H1 (cell line): Measurements from ENCODE around the gene EPHA5. TPM values are rescaled to one million over a fixed set of nuclear protein-coding genes. Genes with fewer than 3 reads are reported as not detected.

Source experiments
- CTCF ChIA-PET: fragments of 300-600 bp; sonication (Branson Sonifier 250); formaldehyde crosslinking; loops from one replicate; lab custom pipeline; 2021; ENCODE audit not compliant: partially characterized antibody; lab: Charles Lee
- POLR2A ChIA-PET: fragments of 300-600 bp; sonication (Branson Sonifier 250); formaldehyde crosslinking; loops from one replicate; lab custom pipeline; 2021; ENCODE audit warnings: inconsistent platforms; ENCODE audit not compliant: partially characterized antibody; lab: Charles Lee
- DNase-seq, 2 experiments: peaks; one replicate each; pipeline versions ENCODE4 v3.0.0 to v3.0.0-alpha.2; 2010 to 2022; ENCODE audit warnings: low spot score in 2 of 2, low read depth in 1 of 2, mixed read lengths in 1 of 2
- FAIRE-seq: peaks from 2 replicates; lab custom pipeline; 2011; peaks lifted over from hg19 to GRCh38; lab: Jason Lieb, UNC
- H2AFZ ChIP-seq: 2 replicates; pipeline ENCODE4 v1.8.1; 2012; ENCODE audit warnings: low read length, inconsistent platforms
- H2AK5ac ChIP-seq: 2 replicates; pipeline ENCODE4 v1.6.1; 2013; ENCODE audit warnings: low read depth, low read length
- H2BK120ac ChIP-seq: replicated peaks from 2 replicates; pipeline ENCODE3; 2013; ENCODE audit warnings: low read depth, low read length, inconsistent platforms
- H2BK12ac ChIP-seq: 2 replicates; pipeline ENCODE4 v1.6.1; 2013; ENCODE audit warnings: low read depth, low read length
- H2BK15ac ChIP-seq: 2 replicates; pipeline ENCODE4 v1.6.1; 2013; ENCODE audit warnings: low read length
- H2BK20ac ChIP-seq: 2 replicates; pipeline ENCODE4 v1.6.1; 2013; ENCODE audit warnings: low read length
- H2BK5ac ChIP-seq: 2 replicates; pipeline ENCODE4 v1.6.1; 2013; ENCODE audit warnings: low read depth, low read length
- H3K14ac ChIP-seq: 2 replicates; pipeline ENCODE4 v1.6.1; 2013; ENCODE audit warnings: inconsistent platforms; ENCODE audit not compliant: insufficient read length
- H3K18ac ChIP-seq: 2 replicates; pipeline ENCODE4 v1.6.1; 2013; ENCODE audit warnings: low read length; ENCODE audit errors: extremely low read depth
- H3K23ac ChIP-seq: 2 replicates; pipeline ENCODE4 v1.6.1; 2013; ENCODE audit warnings: inconsistent platforms; ENCODE audit not compliant: insufficient read length
- H3K23me2 ChIP-seq: 2 replicates; pipeline ENCODE4 v1.6.1; 2013; ENCODE audit warnings: low read depth, low read length
- H3K27ac ChIP-seq: 2 replicates; pipeline ENCODE4 v1.6.1; 2011; ENCODE audit warnings: low read depth, low read length, inconsistent platforms
- H3K27me3 ChIP-seq, 4 experiments: replicated peaks in 1 of 4; 1 replicate in 1 of 4; 2 replicates in 3 of 4; pipeline versions ENCODE4 v1.6.1 to v1.8.1; 2011 to 2013; ENCODE audit warnings: low read length in 3 of 4, mild to moderate bottlenecking in 3 of 4, inconsistent platforms in 2 of 4, mixed read lengths in 2 of 4, moderate library complexity in 1 of 4; ENCODE audit not compliant: control insufficient read depth in 3 of 4, insufficient read depth in 3 of 4; ENCODE audit errors: extremely low read depth in 1 of 4
- H3K36me3 ChIP-seq, 4 experiments: 2 replicates each; pipeline versions ENCODE4 v1.6.1 to v1.8.1; 2011 to 2013; ENCODE audit warnings: mild to moderate bottlenecking in 4 of 4, low read length in 3 of 4, moderate library complexity in 2 of 4, control low read depth in 1 of 4, inconsistent platforms in 1 of 4; ENCODE audit not compliant: insufficient read depth in 4 of 4, control insufficient read depth in 2 of 4
- H3K4ac ChIP-seq: replicated peaks from 2 replicates; pipeline ENCODE3; 2013; ENCODE audit warnings: low read length, low read depth, mixed read lengths, inconsistent platforms; ENCODE audit not compliant: insufficient read length
- H3K4me1 ChIP-seq, 4 experiments: replicated peaks in 1 of 4; 1 replicate in 1 of 4; 2 replicates in 3 of 4; pipeline versions ENCODE4 v1.6.1 to v1.8.1; 2011 to 2013; ENCODE audit warnings: low read length in 3 of 4, inconsistent platforms in 2 of 4, mixed read lengths in 1 of 4; ENCODE audit not compliant: insufficient read depth in 4 of 4, control insufficient read depth in 3 of 4
- H3K4me2 ChIP-seq, 2 experiments: 2 replicates each; pipeline versions ENCODE4 v1.6.1 to v1.8.1; 2011 to 2013; ENCODE audit warnings: low read depth in 2 of 2, low read length in 2 of 2, control low read depth in 1 of 2, inconsistent platforms in 1 of 2, mild to moderate bottlenecking in 1 of 2; ENCODE audit not compliant: insufficient read depth in 1 of 2
- H3K4me3 ChIP-seq, 4 experiments: fragments of 200-600, 300-600 bp in 1 of 4; sonication (generic), shearing (Covaris generic), sonication (Bioruptor Twin) in 1 of 4; 2 replicates each; pipeline versions ENCODE4 v1.5.1 to v1.8.1; 2011 to 2016; ENCODE audit warnings: low read length in 4 of 4, low read depth in 3 of 4, control low read depth in 2 of 4, inconsistent platforms in 2 of 4, mild to moderate bottlenecking in 2 of 4, mixed read lengths in 1 of 4, moderate library complexity in 1 of 4; ENCODE audit not compliant: insufficient read depth in 2 of 4; ENCODE audit errors: extremely low read depth in 1 of 4
- H3K56ac ChIP-seq: replicated peaks from 2 replicates; pipeline ENCODE3; 2013; ENCODE audit warnings: low read depth, mild to moderate bottlenecking, mixed read lengths, low read length, inconsistent platforms; ENCODE audit not compliant: insufficient read length
- H3K79me1 ChIP-seq: 2 replicates; pipeline ENCODE4 v1.6.1; 2013; ENCODE audit warnings: low read depth, low read length, control low read depth
- H3K79me2 ChIP-seq, 2 experiments: 2 replicates each; pipeline versions ENCODE4 v1.6.1 to v1.8.1; 2012 to 2013; ENCODE audit warnings: low read length in 2 of 2, mild to moderate bottlenecking in 2 of 2, inconsistent platforms in 1 of 2; ENCODE audit not compliant: insufficient read depth in 2 of 2, control insufficient read depth in 1 of 2
- H3K9ac ChIP-seq, 4 experiments: replicated peaks in 1 of 4; 1 replicate in 1 of 4; 2 replicates in 3 of 4; pipeline versions ENCODE4 v1.6.1 to v1.8.1; 2011 to 2013; ENCODE audit warnings: low read depth in 3 of 4, low read length in 3 of 4, control low read depth in 2 of 4, mild to moderate bottlenecking in 2 of 4, moderate library complexity in 2 of 4, inconsistent platforms in 1 of 4; ENCODE audit errors: extremely low read depth in 1 of 4
- H3K9me3 ChIP-seq, 2 experiments: 2 replicates each; pipeline versions ENCODE4 v1.6.1 to v1.8.1; 2012 to 2013; ENCODE audit warnings: mild to moderate bottlenecking in 2 of 2, moderate library complexity in 2 of 2, control low read depth in 1 of 2, inconsistent platforms in 1 of 2, low read depth in 1 of 2, low read length in 1 of 2, mixed read lengths in 1 of 2; ENCODE audit not compliant: insufficient read depth in 2 of 2
- H4K20me1 ChIP-seq, 2 experiments: replicated peaks in 1 of 2; 2 replicates each; pipeline versions ENCODE3 to v1.8.1; 2011 to 2013; ENCODE audit warnings: inconsistent platforms in 2 of 2, low read length in 2 of 2, mild to moderate bottlenecking in 1 of 2; ENCODE audit not compliant: insufficient read depth in 2 of 2, control insufficient read depth in 1 of 2
- H4K5ac ChIP-seq: 2 replicates; pipeline ENCODE4 v1.6.1; 2013; ENCODE audit warnings: low read length, low read depth, mixed read lengths, inconsistent platforms; ENCODE audit not compliant: insufficient read length
- H4K8ac ChIP-seq: 2 replicates; pipeline ENCODE4 v1.8.0; 2013; ENCODE audit warnings: mild to moderate bottlenecking, moderate library complexity, low read length, inconsistent platforms; ENCODE audit not compliant: insufficient read depth; ENCODE audit errors: extremely low read depth
- H4K91ac ChIP-seq: replicated peaks from 2 replicates; pipeline ENCODE3; 2013; ENCODE audit warnings: low read length, mixed read lengths, inconsistent platforms; ENCODE audit not compliant: insufficient read length
- BRCA1 ChIP-seq: IDR thresholded peaks from 2 replicates; pipeline ENCODE4 v1.6.1; 2012; ENCODE audit warnings: low read depth, low read length, improper control_type of control experiment
- GABPA ChIP-seq: IDR thresholded peaks from 2 replicates; pipeline ENCODE4 v1.6.1; 2011; ENCODE audit warnings: mild to moderate bottlenecking, low read length, moderate library complexity, borderline replicate concordance; ENCODE audit not compliant: insufficient read depth
- HDAC6 ChIP-seq: IDR thresholded peaks from one replicate; pipeline ENCODE4 v1.7.1; 2012; ENCODE audit warnings: low read depth, mild to moderate bottlenecking, inconsistent platforms, low read length, moderate library complexity
- JUN ChIP-seq: IDR thresholded peaks from 2 replicates; pipeline ENCODE4 v1.6.1; 2011; ENCODE audit warnings: low read depth, mild to moderate bottlenecking, improper control_type of control experiment, low read length
- KDM1A ChIP-seq: fragments of 200-600, 300-600 bp; sonication (generic); IDR thresholded peaks from 2 replicates; pipeline ENCODE4 v1.7.1; 2016; ENCODE audit warnings: mild to moderate bottlenecking, low read length, borderline replicate concordance
- POLR2A ChIP-seq, 2 experiments: IDR thresholded peaks; 1 replicate in 1 of 2; 2 replicates in 1 of 2; pipeline ENCODE4 v1.6.1; 2011; ENCODE audit warnings: low read depth in 2 of 2, low read length in 2 of 2, mild to moderate bottlenecking in 2 of 2; ENCODE audit errors: control extremely low read depth in 1 of 2
- POLR2AphosphoS5 ChIP-seq: IDR thresholded peaks from 2 replicates; pipeline ENCODE4 v1.6.1; 2011; ENCODE audit warnings: low read depth, low read length
- RAD21 ChIP-seq, 2 experiments: IDR thresholded peaks in 1 of 2; conservative IDR thresholded peaks in 1 of 2; 2 replicates each; pipeline ENCODE4 v1.6.1; 2011; ENCODE audit warnings: low read depth in 2 of 2, low read length in 2 of 2, improper control_type of control experiment in 1 of 2, inconsistent platforms in 1 of 2, mild to moderate bottlenecking in 1 of 2, moderate library complexity in 1 of 2
- RFX5 ChIP-seq: IDR thresholded peaks from 2 replicates; pipeline ENCODE4 v1.6.1; 2011; ENCODE audit warnings: low read depth, low read length, improper control_type of control experiment, borderline replicate concordance
- SAP30 ChIP-seq: fragments of 300-600 bp; sonication (generic); IDR thresholded peaks from 2 replicates; pipeline ENCODE4 v1.7.1; 2012; ENCODE audit warnings: low read length, moderate library complexity, mild to moderate bottlenecking, inconsistent platforms; ENCODE audit not compliant: insufficient read depth, insufficient replicate concordance
- TBP ChIP-seq: IDR thresholded peaks from 2 replicates; pipeline ENCODE4 v1.6.1; 2011; ENCODE audit warnings: low read depth, low read length, improper control_type of control experiment
- TEAD4 ChIP-seq: IDR thresholded peaks from 2 replicates; pipeline ENCODE4 v1.6.1; 2012; ENCODE audit warnings: low read depth, low read length, inconsistent platforms, mixed read lengths
- WGBS, 2 experiments: shearing (Covaris generic) in 1 of 2; methylation state at CpG; one replicate each; pipeline versions ENCODE4 v1.1.6 to v1.1.7; 2013 to 2015; ENCODE audit warnings: low lambda C conversion rate in 2 of 2, mixed read lengths in 2 of 2, inconsistent platforms in 1 of 2, low coverage in 1 of 2, missing lambda C conversion rate in 1 of 2; ENCODE audit not compliant: insufficient replicate concordance in 2 of 2, insufficient coverage in 1 of 2, insufficient read length in 1 of 2; ENCODE audit errors: extremely low coverage in 1 of 2, missing lambda C conversion rate in 1 of 2; 5-methylcytosine and 5-hydroxymethylcytosine counted together
- polyA plus RNA-seq, 7 experiments: library from polyadenylated mRNA; depleted of rRNA in 3 of 7; stranded (reverse) in 5 of 7; unstranded in 2 of 7; fragments of >200 nt in 5 of 7; fragments of 200-250 nt in 2 of 7; gene quantifications; 1 replicate in 5 of 7; 2 replicates in 1 of 7; 4 replicates in 1 of 7; pipeline versions ENCODE4 v1.2.1 to v1.2.3, GENCODE V29; 2011 to 2013; ENCODE audit warnings: missing spikeins in 2 of 7, mixed read lengths in 2 of 7
- total RNA-seq: library from RNA; stranded (reverse); fragmentation: NEBNext Ultra II Directional; extraction: Animal tissue kit (Norgen Biotek cat#: 25700); gene quantifications from 2 replicates; pipeline ENCODE4 v1.2.1, GENCODE V29; 2021
- TF ChIP-seq, protein P1 (sequence below): IDR thresholded peaks from 2 replicates; pipeline ENCODE4 v1.6.1; 2012; ENCODE audit warnings: inconsistent platforms
- TF ChIP-seq, protein P2 (sequence below): IDR thresholded peaks from 2 replicates; pipeline ENCODE4 v1.6.1; 2011; ENCODE audit warnings: low read depth, mild to moderate bottlenecking, low read length; ENCODE audit not compliant: insufficient read depth

The EPHA5 gene
- total and polyA plus RNA-seq, 2 of the 8 experiments (the other 6 are each of a cell fraction or from before 2014, with no cell fraction given), result 0.03 to 0.11 TPM

DNA sequence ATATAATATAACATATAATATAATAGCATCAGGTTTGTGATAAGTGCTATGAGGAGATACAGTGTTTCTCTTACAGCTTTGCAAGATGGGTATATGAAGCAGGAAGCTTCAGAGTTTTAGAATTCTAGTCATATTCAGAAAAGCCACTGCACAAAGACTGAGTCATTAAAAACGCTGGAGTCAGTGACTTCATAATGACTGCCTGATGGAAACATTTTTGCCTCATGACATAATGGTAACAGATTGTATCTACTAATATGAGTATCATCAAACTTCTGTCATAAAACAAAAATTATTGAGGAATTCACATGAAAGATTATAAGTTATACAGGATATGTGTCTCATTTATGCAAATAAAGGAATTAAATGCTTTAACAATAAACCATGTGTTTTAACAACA, 46.8 kb downstream of the EPHA5 start:
- Histone ChIP-seq H4K91ac (no peak overlapping the region), H4K20me1 (no peaks in the 10 kb centered on the region), H3K4me3 (no peak overlapping the region), H2BK12ac (no peak overlapping the region), H3K27ac (no peak overlapping the region), H3K4me1 (no peaks in the 10 kb centered on the region), H2AFZ (no peak overlapping the region), H3K27me3 (no peaks in the 10 kb centered on the region), H4K8ac (no peak overlapping the region), H3K18ac (no peak overlapping the region), H2BK120ac (no peak overlapping the region), H3K23me2 (no peaks in the 10 kb centered on the region), H3K4me2 (no peak overlapping the region), H3K14ac (no peak overlapping the region), H3K56ac (no peak overlapping the region), H2BK5ac (no peak overlapping the region), H2BK20ac (no peak overlapping the region), H3K9ac (no peak overlapping the region), H3K79me1 (no peaks in the 10 kb centered on the region), H3K9me3 (no peaks in the 10 kb centered on the region), H2AK5ac (no peak overlapping the region), H4K5ac (no peak overlapping the region), H3K23ac (no peak overlapping the region), H3K36me3 (no peaks in the 10 kb centered on the region), H3K4ac (no peak overlapping the region), H2BK15ac (no peak overlapping the region), H3K79me2 (no peaks in the 10 kb centered on the region)
- CTCF ChIA-PET, result interaction anchor here (0.6 kb wide), 1 partner anchor 572 kb away, joined by 3 read pairs; no protein-coding TSS in a partner anchor
- DNase-seq, result no peak
- no peak for FAIRE-seq
- 75% methylated on average over 1 of the region's 1 CpG; no CpG with 5 or more reads in 1 of the 2 experiments for WGBS, 2 experiments
- POLR2A ChIA-PET, result no interaction called here
- no peak for TF ChIP-seq TEAD4
- TF ChIP-seq, protein P1, sequence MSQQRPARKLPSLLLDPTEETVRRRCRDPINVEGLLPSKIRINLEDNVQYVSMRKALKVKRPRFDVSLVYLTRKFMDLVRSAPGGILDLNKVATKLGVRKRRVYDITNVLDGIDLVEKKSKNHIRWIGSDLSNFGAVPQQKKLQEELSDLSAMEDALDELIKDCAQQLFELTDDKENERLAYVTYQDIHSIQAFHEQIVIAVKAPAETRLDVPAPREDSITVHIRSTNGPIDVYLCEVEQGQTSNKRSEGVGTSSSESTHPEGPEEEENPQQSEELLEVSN, result no peak
- TF ChIP-seq JUN, result no peak
- no peak for TF ChIP-seq KDM1A
- no peak for TF ChIP-seq RAD21 (IDR thresholded peaks at IDR 0.05 in 1 of 2, conservative IDR thresholded peaks at IDR 0.05 in 1 of 2; ENCODE audit: low read depth in 2 of 2, low read length in 2 of 2)
- TF ChIP-seq POLR2AphosphoS5, result no peak
- TF ChIP-seq BRCA1, result no peak
- TF ChIP-seq, protein P2, sequence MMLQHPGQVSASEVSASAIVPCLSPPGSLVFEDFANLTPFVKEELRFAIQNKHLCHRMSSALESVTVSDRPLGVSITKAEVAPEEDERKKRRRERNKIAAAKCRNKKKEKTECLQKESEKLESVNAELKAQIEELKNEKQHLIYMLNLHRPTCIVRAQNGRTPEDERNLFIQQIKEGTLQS, result no peak
- TF ChIP-seq POLR2A (IDR thresholded peaks at IDR 0.05; ENCODE audit: control extremely low read depth in 1 of 2, low read depth in 2 of 2, low read length in 2 of 2), result no peak
- TF ChIP-seq SAP30, result no peak
- no peak for TF ChIP-seq RFX5
- no peak for TF ChIP-seq HDAC6
- TF ChIP-seq TBP, result no peak
- no peak for TF ChIP-seq GABPA
